ENCODE data around the gene PUM2. TPM values are rescaled to one million over a fixed set of nuclear protein-coding genes. Genes with fewer than 3 reads are reported as not detected.

Gene PUM2
- total and polyA plus RNA-seq, 2 of the 13 experiments (the other 11 are each of a cell fraction or from before 2014, with no cell fraction given) = 69.6 to 69.8 TPM

GRCh38 chr2:20351555-20352229 lies 1.0 kb upstream of the PUM2 start (continued):
- TF ChIP-seq RFXAP (CRISPR knock-in tag; IDR thresholded peaks at IDR 0.05; ENCODE audit: borderline replicate concordance) (peak; percentile 27; the same call in 1 of the 2 replicates), PRMT3 (CRISPR knock-in tag; IDR thresholded peaks at IDR 0.05; ENCODE audit: borderline replicate concordance, low read depth) (0 out of 2 replicates have a peak, but pooled peaks have one; percentile 30), ZNF350 (CRISPR knock-in tag; IDR thresholded peaks at IDR 0.05; ENCODE audit: borderline replicate concordance, low read depth) (peak; percentile 10; the same call in 1 of the 2 replicates), MXI1 (IDR thresholded peaks at IDR 0.05; ENCODE audit: borderline replicate concordance, low read depth, low read length) (peak; percentile 28; the same call in 1 of the 3 replicates), ASH2L (IDR thresholded peaks at IDR 0.05; ENCODE audit: insufficient read length, low read depth, low read length) (peak; percentile 22), HMGA1 (CRISPR knock-in tag; conservative IDR thresholded peaks at IDR 0.05) (no peak), NR2F6 (IDR thresholded peaks at IDR 0.05) (peak; percentile 30; the same call in 1 of the 2 replicates), NR2F6 (CRISPR knock-in tag; IDR thresholded peaks at IDR 0.05) (peak; percentile 29; the same call in 1 of the 2 replicates), MIER3 (CRISPR knock-in tag; IDR thresholded peaks at IDR 0.05; ENCODE audit: borderline replicate concordance) (0 out of 2 replicates have a peak, but pooled peaks have one; percentile 15), PHF21A (CRISPR knock-in tag; IDR thresholded peaks at IDR 0.05) (peak; percentile 80), EP300 (IDR thresholded peaks at IDR 0.05; ENCODE audit: low read depth in 2 of 2, low read length in 2 of 2) (0 out of 4 replicates have a peak, but pooled peaks of 1 of the 2 experiments have one; percentile 40), EP300 (CRISPR knock-in tag; IDR thresholded peaks at IDR 0.05; ENCODE audit: borderline replicate concordance) (no peak), HOXA5 (CRISPR knock-in tag; IDR thresholded peaks at IDR 0.05) (0 out of 2 replicates have a peak, but pooled peaks have one; percentile 11), FOXP1 (IDR thresholded peaks at IDR 0.05) (no peak), FOXP1 (CRISPR knock-in tag; IDR thresholded peaks at IDR 0.05) (peak; percentile 60), THRA (CRISPR knock-in tag; IDR thresholded peaks at IDR 0.05; ENCODE audit: borderline replicate concordance) (0 out of 2 replicates have a peak, but pooled peaks have one; percentile 37), ZMYM3 (CRISPR knock-in tag; IDR thresholded peaks at IDR 0.05) (0 out of 2 replicates have a peak, but pooled peaks have one; percentile 5), IRF2 (CRISPR knock-in tag; IDR thresholded peaks at IDR 0.05) (peak; percentile 40; the same call in 1 of the 2 replicates), POGZ (CRISPR knock-in tag; IDR thresholded peaks at IDR 0.05) (peak; percentile 11; the same call in 1 of the 2 replicates), NFRKB (IDR thresholded peaks at IDR 0.05) (no peak), WIZ (CRISPR knock-in tag; IDR thresholded peaks at IDR 0.05) (no peak), MED1 (CRISPR knock-in tag; IDR thresholded peaks at IDR 0.05) (0 out of 2 replicates have a peak, but pooled peaks have one; percentile 26), ZNF331 (CRISPR knock-in tag; IDR thresholded peaks at IDR 0.05) (peak; percentile 12; the same call in 1 of the 2 replicates)
- TF ChIP-seq, protein P1, sequence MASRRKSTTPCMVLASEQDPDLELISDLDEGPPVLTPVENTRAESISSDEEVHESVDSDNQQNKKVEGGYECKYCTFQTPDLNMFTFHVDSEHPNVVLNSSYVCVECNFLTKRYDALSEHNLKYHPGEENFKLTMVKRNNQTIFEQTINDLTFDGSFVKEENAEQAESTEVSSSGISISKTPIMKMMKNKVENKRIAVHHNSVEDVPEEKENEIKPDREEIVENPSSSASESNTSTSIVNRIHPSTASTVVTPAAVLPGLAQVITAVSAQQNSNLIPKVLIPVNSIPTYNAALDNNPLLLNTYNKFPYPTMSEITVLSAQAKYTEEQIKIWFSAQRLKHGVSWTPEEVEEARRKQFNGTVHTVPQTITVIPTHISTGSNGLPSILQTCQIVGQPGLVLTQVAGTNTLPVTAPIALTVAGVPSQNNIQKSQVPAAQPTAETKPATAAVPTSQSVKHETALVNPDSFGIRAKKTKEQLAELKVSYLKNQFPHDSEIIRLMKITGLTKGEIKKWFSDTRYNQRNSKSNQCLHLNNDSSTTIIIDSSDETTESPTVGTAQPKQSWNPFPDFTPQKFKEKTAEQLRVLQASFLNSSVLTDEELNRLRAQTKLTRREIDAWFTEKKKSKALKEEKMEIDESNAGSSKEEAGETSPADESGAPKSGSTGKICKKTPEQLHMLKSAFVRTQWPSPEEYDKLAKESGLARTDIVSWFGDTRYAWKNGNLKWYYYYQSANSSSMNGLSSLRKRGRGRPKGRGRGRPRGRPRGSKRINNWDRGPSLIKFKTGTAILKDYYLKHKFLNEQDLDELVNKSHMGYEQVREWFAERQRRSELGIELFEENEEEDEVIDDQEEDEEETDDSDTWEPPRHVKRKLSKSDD (CRISPR knock-in tag; IDR thresholded peaks at IDR 0.05; ENCODE audit: low read depth) = 0 out of 2 replicates have a peak, but pooled peaks have one; percentile 13
- TF ChIP-seq, protein P2, sequence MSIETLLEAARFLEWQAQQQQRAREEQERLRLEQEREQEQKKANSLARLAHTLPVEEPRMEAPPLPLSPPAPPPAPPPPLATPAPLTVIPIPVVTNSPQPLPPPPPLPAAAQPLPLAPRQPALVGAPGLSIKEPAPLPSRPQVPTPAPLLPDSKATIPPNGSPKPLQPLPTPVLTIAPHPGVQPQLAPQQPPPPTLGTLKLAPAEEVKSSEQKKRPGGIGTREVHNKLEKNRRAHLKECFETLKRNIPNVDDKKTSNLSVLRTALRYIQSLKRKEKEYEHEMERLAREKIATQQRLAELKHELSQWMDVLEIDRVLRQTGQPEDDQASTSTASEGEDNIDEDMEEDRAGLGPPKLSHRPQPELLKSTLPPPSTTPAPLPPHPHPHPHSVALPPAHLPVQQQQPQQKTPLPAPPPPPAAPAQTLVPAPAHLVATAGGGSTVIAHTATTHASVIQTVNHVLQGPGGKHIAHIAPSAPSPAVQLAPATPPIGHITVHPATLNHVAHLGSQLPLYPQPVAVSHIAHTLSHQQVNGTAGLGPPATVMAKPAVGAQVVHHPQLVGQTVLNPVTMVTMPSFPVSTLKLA (IDR thresholded peaks at IDR 0.05) = peak; percentile 40
- TF ChIP-seq, protein P3, sequence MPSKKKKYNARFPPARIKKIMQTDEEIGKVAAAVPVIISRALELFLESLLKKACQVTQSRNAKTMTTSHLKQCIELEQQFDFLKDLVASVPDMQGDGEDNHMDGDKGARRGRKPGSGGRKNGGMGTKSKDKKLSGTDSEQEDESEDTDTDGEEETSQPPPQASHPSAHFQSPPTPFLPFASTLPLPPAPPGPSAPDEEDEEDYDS (CRISPR knock-in tag; IDR thresholded peaks at IDR 0.05) = peak; percentile 24
